Stimulated activated effector memory CD8-positive, alpha-beta T cell treated with anti-CD3 and anti-CD28 coated beads, Interleukin-12 subunit alpha, Interleukin-12 subunit beta, amount 100 ng/mL, for 72 hours (primary cell): ENCODE data around the gene MLXIPL.
"Not testable (repeated sequence)": the region's sequence is repeated elsewhere in the genome, so short reads cannot be mapped to it uniquely, and the experiment has no call there.

Experiments used
- ATAC-seq: fragments of 150-1000 bp; cut with Tn5 transposase; 2 replicates; pipeline ENCODE4 v1.10.0; 2021
- DNase-seq, 2 donors: peaks; one replicate each; pipeline ENCODE4 v3.0.0; 2021 to 2022; ENCODE audit warnings: low spot score in 2 of 2
- H3K27ac Mint-ChIP-seq: one replicate; pipeline ENCODE4 v1.8.0; 2022; ENCODE audit warnings: mild to moderate bottlenecking, mixed read lengths
- H3K36me3 Mint-ChIP-seq: one replicate; pipeline ENCODE4 v1.8.0; 2022; ENCODE audit warnings: mild to moderate bottlenecking, mixed read lengths
- H3K4me1 Mint-ChIP-seq: one replicate; pipeline ENCODE4 v1.8.0; 2022; ENCODE audit warnings: mixed read lengths
- H3K4me3 Mint-ChIP-seq: one replicate; pipeline ENCODE4 v1.8.0; 2022; ENCODE audit warnings: mild to moderate bottlenecking, mixed read lengths
- H3K9me3 Mint-ChIP-seq: one replicate; pipeline ENCODE4 v1.8.0; 2022; ENCODE audit warnings: mixed read lengths

MLXIPL gene

GRCh38 chr7:73626814-73627213, 2.5 kb upstream of the MLXIPL start:
- Mint-ChIP-seq H3K36me3 (no peaks in the 10 kb centered on the region), H3K4me1 (peaks cover 11% of the 10 kb centered on the region), H3K4me3 (no peak overlapping the region), H3K27ac (peak overlapping the region; percentile 49), H3K9me3 (no peaks in the 10 kb centered on the region)
- DNase-seq (no peak), ATAC-seq (no peak)

GRCh38 chr7:73625276-73625675, 954 bp upstream of the MLXIPL start:
- H3K27ac Mint-ChIP-seq: no peak overlapping the region
- peaks cover 11% of the 10 kb centered on the region for H3K4me1 Mint-ChIP-seq
- DNase-seq: no peak
- no peak overlapping the region for H3K4me3 Mint-ChIP-seq
- H3K9me3 Mint-ChIP-seq: no peaks in the 10 kb centered on the region
- ATAC-seq: no peak
- H3K36me3 Mint-ChIP-seq: no peaks in the 10 kb centered on the region

- peak overlapping the region; percentile 36 for H3K4me3 Mint-ChIP-seq
- H3K4me1 Mint-ChIP-seq: peaks cover 11% of the 10 kb centered on the region
- H3K9me3 Mint-ChIP-seq: no peaks in the 10 kb centered on the region
- no peak for ATAC-seq
- DNase-seq: no peak
- H3K27ac Mint-ChIP-seq: no peak overlapping the region
- H3K36me3 Mint-ChIP-seq: no peaks in the 10 kb centered on the region
Measured at GRCh38 chr7:73624669-73625001, 313 bp upstream of the MLXIPL start.

GRCh38 chr7:73622909-73623797, 1.2 kb downstream of the MLXIPL start:
- peak overlapping the region; percentile 36 for H3K4me3 Mint-ChIP-seq
- no peak for DNase-seq

GRCh38 chr7:73622527-73622908, 1.8 kb downstream of the MLXIPL start:
- peaks cover 11% of the 10 kb centered on the region for H3K4me1 Mint-ChIP-seq
- ATAC-seq (no peak), DNase-seq (no peak)
- H3K4me3 Mint-ChIP-seq: peak overlapping the region; percentile 36
- H3K27ac Mint-ChIP-seq: no peak overlapping the region
- no peaks in the 10 kb centered on the region for H3K36me3 Mint-ChIP-seq
- H3K9me3 Mint-ChIP-seq: no peaks in the 10 kb centered on the region

More at GRCh38 chr7:73622909-73623797, 1.2 kb downstream of the MLXIPL start:
- Mint-ChIP-seq H3K27ac (no peak overlapping the region), H3K36me3 (no peaks in the 10 kb centered on the region), H3K4me1 (peaks cover 11% of the 10 kb centered on the region), H3K9me3 (no peaks in the 10 kb centered on the region)
- ATAC-seq: no peak

GRCh38 chr7:73621168-73622063, 2.9 kb downstream of the MLXIPL start:
- DNase-seq (no peak), ATAC-seq (no peak)
- no peak overlapping the region for H3K4me3 Mint-ChIP-seq
- no peaks in the 10 kb centered on the region for H3K36me3 Mint-ChIP-seq
- no peaks in the 10 kb centered on the region for H3K9me3 Mint-ChIP-seq
- peaks cover 11% of the 10 kb centered on the region for H3K4me1 Mint-ChIP-seq
- no peak overlapping the region for H3K27ac Mint-ChIP-seq

- H3K4me3 Mint-ChIP-seq, ATAC-seq, H3K36me3 Mint-ChIP-seq, H3K9me3 Mint-ChIP-seq, H3K27ac Mint-ChIP-seq, DNase-seq: not testable (repeated sequence)
- H3K4me1 Mint-ChIP-seq: peaks cover 11% of the 10 kb centered on the region
Measured at GRCh38 chr7:73619394-73619793, 4.9 kb downstream of the MLXIPL start.

- H3K9me3 Mint-ChIP-seq: no peaks in the 10 kb centered on the region
- no peak overlapping the region for H3K4me3 Mint-ChIP-seq
- ATAC-seq (no peak), DNase-seq (no peak)
- H3K36me3 Mint-ChIP-seq: no peaks in the 10 kb centered on the region
- H3K27ac Mint-ChIP-seq: no peak overlapping the region
- peaks cover 8% of the 10 kb centered on the region for H3K4me1 Mint-ChIP-seq
Measured at GRCh38 chr7:73618538-73618937, 5.8 kb downstream of the MLXIPL start.

GRCh38 chr7:73617520-73617919, 6.8 kb downstream of the MLXIPL start:
- H3K9me3 Mint-ChIP-seq, H3K4me3 Mint-ChIP-seq, H3K36me3 Mint-ChIP-seq, ATAC-seq, H3K27ac Mint-ChIP-seq, H3K4me1 Mint-ChIP-seq, DNase-seq: not testable (repeated sequence)

GRCh38 chr7:73615886-73616285, 8.4 kb downstream of the MLXIPL start:
- DNase-seq: no peak
- Mint-ChIP-seq H3K36me3 (no peaks in the 10 kb centered on the region), H3K9me3 (no peaks in the 10 kb centered on the region), H3K27ac (no peak overlapping the region), H3K4me3 (no peak overlapping the region), H3K4me1 (no peaks in the 10 kb centered on the region)
- ATAC-seq: no peak

- not testable (repeated sequence) for H3K9me3 Mint-ChIP-seq, DNase-seq, H3K4me1 Mint-ChIP-seq, H3K27ac Mint-ChIP-seq, H3K4me3 Mint-ChIP-seq, ATAC-seq, H3K36me3 Mint-ChIP-seq
Measured at GRCh38 chr7:73614937-73615336, 9.4 kb downstream of the MLXIPL start.

GRCh38 chr7:73613954-73614735, 10.2 kb downstream of the MLXIPL start:
- Mint-ChIP-seq H3K9me3 (no peaks in the 10 kb centered on the region), H3K36me3 (no peaks in the 10 kb centered on the region), H3K4me1 (no peaks in the 10 kb centered on the region), H3K27ac (no peak overlapping the region), H3K4me3 (no peak overlapping the region)
- DNase-seq (no peak), ATAC-seq (no peak)

- Mint-ChIP-seq H3K4me3 (no peak overlapping the region), H3K36me3 (no peaks in the 10 kb centered on the region), H3K27ac (no peak overlapping the region), H3K9me3 (no peaks in the 10 kb centered on the region), H3K4me1 (no peaks in the 10 kb centered on the region)
- ATAC-seq (peak; percentile 32), DNase-seq (no peak)
Measured at GRCh38 chr7:73612598-73613269, 11.6 kb downstream of the MLXIPL start.

GRCh38 chr7:73611017-73611555, 13.2 kb downstream of the MLXIPL start:
- no peak overlapping the region for H3K4me3 Mint-ChIP-seq
- H3K27ac Mint-ChIP-seq: no peak overlapping the region
- H3K36me3 Mint-ChIP-seq: no peaks in the 10 kb centered on the region
- no peak for DNase-seq
- no peaks in the 10 kb centered on the region for H3K9me3 Mint-ChIP-seq
- ATAC-seq: no peak
- no peaks in the 10 kb centered on the region for H3K4me1 Mint-ChIP-seq
